HG02938 (cell line): ENCODE data around the gene RPL15.
"Not testable (repeated sequence)": the region's sequence is repeated elsewhere in the genome, so short reads cannot be mapped to it uniquely, and the experiment has no call there.

Experiments used
- ATAC-seq: cut with Tn5 transposase; IDR thresholded peaks from one replicate; pipeline ENCODE4 v1.9.1; 2021; ENCODE audit warnings: mild to moderate bottlenecking, moderate library complexity; ENCODE audit not compliant: unreplicated experiment

RPL15 gene

GRCh38 chr3:23916886-23917678 is at the start of gene RPL15, which contains the start of gene NKIRAS1:
TSS of gene RPL15 (plus strand) at chr3:23917132. CDS start at chr3:23917860, 728 bp downstream.
TSS of gene NKIRAS1 (minus strand) at chr3:23916990. CDS start at chr3:23910904, 6,086 bp downstream.
- ATAC-seq, result peak; percentile 91

- no peak for ATAC-seq
Measured at GRCh38 chr3:23867400-23867799, 49.5 kb upstream of the RPL15 start.

- ATAC-seq, result no peak
Measured at GRCh38 chr3:23867838-23868237, 49.1 kb upstream of the RPL15 start.

- ATAC-seq, result no peak
Measured at GRCh38 chr3:23869977-23870662, 46.8 kb upstream of the RPL15 start.

GRCh38 chr3:23870663-23871043 is 46.3 kb upstream of the RPL15 start:
- not testable (repeated sequence) for ATAC-seq

- ATAC-seq, result not testable (repeated sequence)
Measured at GRCh38 chr3:23871361-23871760, 45.6 kb upstream of the RPL15 start.

- no peak for ATAC-seq
Measured at GRCh38 chr3:23872330-23872729, 44.6 kb upstream of the RPL15 start.

GRCh38 chr3:23873941-23874340 is 43.0 kb upstream of the RPL15 start:
- no peak for ATAC-seq

- ATAC-seq, result no peak
Measured at GRCh38 chr3:23874359-23875112, 42.4 kb upstream of the RPL15 start.

- no peak for ATAC-seq
Measured at GRCh38 chr3:23875113-23875725, 41.7 kb upstream of the RPL15 start.

GRCh38 chr3:23876923-23877322 is 40.0 kb upstream of the RPL15 start:
- no peak for ATAC-seq

GRCh38 chr3:23877329-23877980 is 39.5 kb upstream of the RPL15 start:
- ATAC-seq, result no peak

- no peak for ATAC-seq
Measured at GRCh38 chr3:23879485-23879884, 37.4 kb upstream of the RPL15 start.

GRCh38 chr3:23880703-23881339 is 36.1 kb upstream of the RPL15 start:
- no peak for ATAC-seq

- not testable (repeated sequence) for ATAC-seq
Measured at GRCh38 chr3:23881993-23882392, 34.9 kb upstream of the RPL15 start.

- ATAC-seq, result no peak
Measured at GRCh38 chr3:23882487-23882918, 34.4 kb upstream of the RPL15 start.

GRCh38 chr3:23884481-23884880 is 32.5 kb upstream of the RPL15 start:
- no peak for ATAC-seq

GRCh38 chr3:23885210-23885609 is 31.7 kb upstream of the RPL15 start:
- ATAC-seq, result no peak

- no peak for ATAC-seq
Measured at GRCh38 chr3:23886311-23886710, 30.6 kb upstream of the RPL15 start.

GRCh38 chr3:23888617-23889228 is 28.2 kb upstream of the RPL15 start:
- ATAC-seq, result no peak
